Measurements from ENCODE around the gene POU6F2. TPM values are rescaled to one million over a fixed set of nuclear protein-coding genes. Genes with fewer than 3 reads are reported as not detected.

Gene POU6F2
- total RNA-seq, 2 experiments from 2014 or later, result not detected

DNA sequence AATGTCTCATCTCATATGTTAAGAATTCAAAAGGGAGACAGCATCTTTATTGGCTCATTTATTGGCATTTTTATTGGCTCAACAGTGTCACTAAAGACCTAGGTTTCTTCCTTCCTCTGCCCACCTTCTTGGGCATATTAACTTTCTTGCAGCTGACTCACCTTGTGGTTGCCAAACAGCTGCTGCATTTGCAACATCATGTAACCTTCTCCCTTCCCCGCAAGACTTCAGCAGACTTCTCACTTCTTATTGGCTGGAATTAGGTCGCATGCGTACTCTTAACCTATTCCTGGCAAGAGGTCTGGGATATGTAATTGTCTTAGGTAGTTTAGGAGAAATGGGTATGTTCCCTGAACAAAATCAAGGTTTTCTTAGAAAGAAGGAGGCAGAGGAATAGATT, 263.2 kb downstream of the POU6F2 start:
- POLR2A ChIA-PET, result no interaction called here
- intact Hi-C loops (cut with micrococcal nuclease), result no loop called here
- CTCF ChIA-PET, result interaction anchor here (1.2 kb wide), 1 partner anchor 213 kb away, joined by 3 read pairs; no protein-coding TSS in a partner anchor
- TF ChIP-seq CTCF (IDR thresholded peaks at IDR 0.05), result no peak
- H3K27ac Mint-ChIP-seq, result no peak overlapping the region
- peaks cover 2% of the 10 kb centered on the region for H3K9me3 Mint-ChIP-seq
- H3K4me1 Mint-ChIP-seq (ENCODE audit: low read depth), result no peaks in the 10 kb centered on the region
- H3K27me3 Mint-ChIP-seq, result no peaks in the 10 kb centered on the region
- DNase-seq, result no peak
- H3K36me3 Mint-ChIP-seq (ENCODE audit: low read depth), result no peaks in the 10 kb centered on the region
- no peak for ATAC-seq
- no peak overlapping the region for H3K4me3 Mint-ChIP-seq

DNA sequence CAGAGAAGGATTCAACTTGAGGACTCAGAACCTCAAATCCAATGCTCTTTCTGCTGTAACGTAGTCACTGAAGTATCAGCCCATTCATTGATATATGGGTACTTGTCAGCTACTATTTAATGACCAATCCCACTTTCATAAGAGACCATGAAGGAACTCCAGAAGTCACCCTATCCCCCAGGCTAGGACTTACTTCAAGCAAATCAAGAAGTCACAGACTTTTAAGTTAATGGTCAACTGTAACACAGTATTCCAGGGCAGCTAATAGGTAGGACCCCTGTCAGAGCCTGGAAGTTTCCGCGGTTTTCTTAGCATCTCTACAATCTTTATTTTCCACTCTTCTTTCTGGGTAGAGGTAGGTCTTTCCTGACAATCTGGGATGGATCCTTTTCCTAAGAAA, 269.9 kb downstream of the POU6F2 start:
- DNase-seq, result no peak
- no peak overlapping the region for H3K27ac Mint-ChIP-seq
- intact Hi-C loops (cut with micrococcal nuclease), result no loop called here
- H3K36me3 Mint-ChIP-seq (ENCODE audit: low read depth), result no peaks in the 10 kb centered on the region
- ChIA-PET CTCF (interaction anchor here (0.5 kb wide), 1 partner anchor 26 kb away, joined by 3 read pairs; no protein-coding TSS in a partner anchor), POLR2A (no interaction called here)
- H3K4me3 Mint-ChIP-seq, result no peak overlapping the region
- peaks cover 3% of the 10 kb centered on the region for H3K27me3 Mint-ChIP-seq
- ATAC-seq, result no peak
- TF ChIP-seq CTCF (IDR thresholded peaks at IDR 0.05), result no peak
- H3K4me1 Mint-ChIP-seq (ENCODE audit: low read depth), result no peaks in the 10 kb centered on the region
- no peaks in the 10 kb centered on the region for H3K9me3 Mint-ChIP-seq

- Mint-ChIP-seq H3K9me3 (no peaks in the 10 kb centered on the region), H3K27ac (no peak overlapping the region), H3K4me1 (ENCODE audit: low read depth) (no peaks in the 10 kb centered on the region), H3K36me3 (ENCODE audit: low read depth) (no peaks in the 10 kb centered on the region), H3K27me3 (peaks cover 3% of the 10 kb centered on the region), H3K4me3 (no peak overlapping the region)
- no peak for DNase-seq
- no peak for ATAC-seq
- TF ChIP-seq CTCF (IDR thresholded peaks at IDR 0.05), result no peak
- CTCF ChIA-PET, result no interaction called here
- intact Hi-C loops (cut with micrococcal nuclease), result no loop called here
- POLR2A ChIA-PET, result interaction anchor here (0.6 kb wide), 1 partner anchor 972 kb away, joined by 5 read pairs; no protein-coding TSS in a partner anchor
These were observed 270.5 kb downstream of the POU6F2 start for GRCh38 chr7:39248041-39248691.

- Mint-ChIP-seq H3K4me3 (no peak overlapping the region), H3K36me3 (ENCODE audit: low read depth) (no peaks in the 10 kb centered on the region), H3K27ac (no peak overlapping the region), H3K4me1 (ENCODE audit: low read depth) (no peaks in the 10 kb centered on the region), H3K27me3 (peaks cover 3% of the 10 kb centered on the region), H3K9me3 (no peaks in the 10 kb centered on the region)
- no peak for TF ChIP-seq CTCF (IDR thresholded peaks at IDR 0.05)
- no peak for DNase-seq
- ATAC-seq, result no peak
- intact Hi-C loops (cut with micrococcal nuclease), result no loop called here
- CTCF ChIA-PET, result no interaction called here
- POLR2A ChIA-PET, result no interaction called here
These were observed 271.0 kb downstream of the POU6F2 start for GRCh38 chr7:39248692-39249090.

DNA sequence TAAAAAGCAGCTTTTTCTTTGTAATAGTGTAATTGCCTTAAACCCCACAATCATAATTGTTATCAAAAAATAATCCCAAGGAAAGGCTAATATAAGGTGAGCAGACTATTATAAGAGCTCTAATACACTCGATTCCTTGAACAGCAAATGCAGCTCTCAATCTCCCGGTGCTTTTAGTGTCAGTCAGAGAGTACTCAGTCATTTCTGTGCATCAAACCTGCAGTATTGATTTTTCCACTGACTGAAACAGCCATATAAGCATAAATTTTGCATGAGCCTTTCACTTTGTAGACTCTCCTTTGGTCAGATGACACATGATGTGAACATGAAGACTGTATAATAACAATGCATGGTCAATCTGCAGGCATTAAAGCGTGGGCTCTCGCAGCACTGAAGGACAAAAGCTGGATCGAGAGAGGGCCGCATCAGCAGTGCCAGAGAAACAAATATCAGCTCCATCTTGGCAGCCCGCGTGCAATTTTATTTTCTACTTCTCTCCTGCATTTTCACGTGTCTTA, 272.0 kb downstream of the POU6F2 start:
- no peak overlapping the region for H3K4me3 Mint-ChIP-seq
- H3K4me1 Mint-ChIP-seq (ENCODE audit: low read depth), result no peaks in the 10 kb centered on the region
- TF ChIP-seq CTCF (IDR thresholded peaks at IDR 0.05), result no peak
- no peaks in the 10 kb centered on the region for H3K9me3 Mint-ChIP-seq
- no peak for ATAC-seq
- H3K36me3 Mint-ChIP-seq (ENCODE audit: low read depth), result no peaks in the 10 kb centered on the region
- no peak for DNase-seq
- POLR2A ChIA-PET, result no interaction called here
- H3K27ac Mint-ChIP-seq, result no peak overlapping the region
- intact Hi-C loops (cut with micrococcal nuclease), result no loop called here
- CTCF ChIA-PET, result no interaction called here
- peaks cover 3% of the 10 kb centered on the region for H3K27me3 Mint-ChIP-seq
